Astrocyte (in vitro differentiated cells and primary cell): Measurements from ENCODE around the gene FYN. TPM values are rescaled to one million over a fixed set of nuclear protein-coding genes. Genes with fewer than 3 reads are reported as not detected.

Experiments
- DNase-seq: peaks from one replicate; pipeline ENCODE4 v3.0.0-alpha.2; 2010; ENCODE audit warnings: low read depth
- FAIRE-seq: peaks from 2 replicates; lab custom pipeline; 2011; peaks lifted over from hg19 to GRCh38; lab: Jason Lieb, UNC
- H2AFZ ChIP-seq: 2 replicates; pipeline ENCODE4 v1.6.0; 2012; ENCODE audit warnings: low read depth, low read length, inconsistent platforms
- H3K27ac ChIP-seq: 2 replicates; pipeline ENCODE4 v1.5.1; 2011; ENCODE audit warnings: low read depth, low read length, inconsistent platforms
- H3K27me3 ChIP-seq: 2 replicates; pipeline ENCODE4 v1.6.0; 2011; ENCODE audit warnings: low read length, inconsistent platforms; ENCODE audit not compliant: insufficient read depth
- H3K36me3 ChIP-seq: 2 replicates; pipeline ENCODE4 v1.5.1; 2011; ENCODE audit warnings: low read length, inconsistent platforms; ENCODE audit not compliant: insufficient read depth
- H3K4me1 ChIP-seq: 2 replicates; pipeline ENCODE4 v1.5.1; 2011; ENCODE audit warnings: low read length, inconsistent platforms; ENCODE audit not compliant: insufficient read depth
- H3K4me2 ChIP-seq: 2 replicates; pipeline ENCODE4 v1.6.0; 2012; ENCODE audit warnings: low read length, inconsistent platforms
- H3K4me3 ChIP-seq: 2 replicates; pipeline ENCODE4 v1.5.1; 2011; ENCODE audit warnings: low read depth, mild to moderate bottlenecking, low read length, inconsistent platforms; ENCODE audit not compliant: insufficient read depth
- H3K79me2 ChIP-seq: 2 replicates; pipeline ENCODE4 v1.6.0; 2012; ENCODE audit warnings: mild to moderate bottlenecking, low read length, inconsistent platforms; ENCODE audit not compliant: insufficient read depth
- H3K9ac ChIP-seq: 2 replicates; pipeline ENCODE4 v1.6.0; 2012; ENCODE audit warnings: mild to moderate bottlenecking, low read length, inconsistent platforms
- H3K9me3 ChIP-seq: 2 replicates; pipeline ENCODE4 v1.5.1; 2012; ENCODE audit warnings: low read depth, mild to moderate bottlenecking, low read length, inconsistent platforms; ENCODE audit not compliant: insufficient read depth
- H4K20me1 ChIP-seq: 2 replicates; pipeline ENCODE4 v1.6.0; 2012; ENCODE audit warnings: low read length, inconsistent platforms; ENCODE audit not compliant: insufficient read depth
- H3K27ac Mint-ChIP-seq: one replicate; pipeline ENCODE4 v1.8.0; 2021; ENCODE audit warnings: mild to moderate bottlenecking, mixed read lengths; ENCODE audit not compliant: unreplicated experiment
- H3K27me3 Mint-ChIP-seq: one replicate; pipeline ENCODE4 v1.8.0; 2021; ENCODE audit warnings: low read depth, mixed read lengths; ENCODE audit not compliant: unreplicated experiment
- H3K36me3 Mint-ChIP-seq: one replicate; pipeline ENCODE4 v1.8.0; 2021; ENCODE audit warnings: low read depth, mixed read lengths; ENCODE audit not compliant: unreplicated experiment
- H3K4me1 Mint-ChIP-seq: one replicate; pipeline ENCODE4 v1.8.0; 2021; ENCODE audit warnings: low read depth, mixed read lengths; ENCODE audit not compliant: unreplicated experiment
- H3K4me3 Mint-ChIP-seq: one replicate; pipeline ENCODE4 v1.8.0; 2021; ENCODE audit warnings: mild to moderate bottlenecking, moderate library complexity, mixed read lengths; ENCODE audit not compliant: unreplicated experiment
- H3K9me3 Mint-ChIP-seq: one replicate; pipeline ENCODE4 v1.8.0; 2021; ENCODE audit warnings: mild to moderate bottlenecking, mixed read lengths; ENCODE audit not compliant: unreplicated experiment
- CTCF ChIP-seq: IDR thresholded peaks from 2 replicates; pipeline ENCODE4 v1.5.1; 2011; ENCODE audit warnings: low read depth, mild to moderate bottlenecking, inconsistent platforms, low read length, moderate library complexity; ENCODE audit not compliant: insufficient read depth
- EZH2 ChIP-seq: IDR thresholded peaks from 2 replicates; pipeline ENCODE4 v1.6.1; 2012; ENCODE audit warnings: mild to moderate bottlenecking, low read length, inconsistent platforms; ENCODE audit not compliant: insufficient read depth
- total RNA-seq: library from RNA; stranded (reverse); gene quantifications from 2 replicates; pipeline ENCODE4 v1.2.1, GENCODE V29; 2021

Gene FYN
- total RNA-seq, 1 donor from 2014 or later: 167 TPM

- Mint-ChIP-seq H3K36me3 (peaks cover 12% of the 10 kb centered on the region), H3K27me3 (no peaks in the 10 kb centered on the region), H3K4me3 (no peak overlapping the region), H3K4me1 (no peaks in the 10 kb centered on the region), H3K9me3 (no peaks in the 10 kb centered on the region), H3K27ac (no peak overlapping the region)
- H3K27me3 ChIP-seq: no peaks in the 10 kb centered on the region
- no peaks in the 10 kb centered on the region for H4K20me1 ChIP-seq
- TF ChIP-seq CTCF (no peak), EZH2 (no peak)
- H3K9me3 ChIP-seq: no peaks in the 10 kb centered on the region
- DNase-seq (no peak), FAIRE-seq (no peak)
- no peak overlapping the region for H3K9ac ChIP-seq
- no peak overlapping the region for H3K27ac ChIP-seq
- H3K36me3 ChIP-seq: peaks cover 23% of the 10 kb centered on the region
- no peak overlapping the region for H3K4me2 ChIP-seq
- no peak overlapping the region for H3K4me3 ChIP-seq
- H2AFZ ChIP-seq: no peak overlapping the region
- no peaks in the 10 kb centered on the region for H3K79me2 ChIP-seq
- H3K4me1 ChIP-seq: no peaks in the 10 kb centered on the region
Observed at GRCh38 chr6:111701146-111701545, 172.1 kb downstream of the FYN start.

GRCh38 chr6:111700135-111700690, 173.0 kb downstream of the FYN start:
- H3K9me3 Mint-ChIP-seq: no peaks in the 10 kb centered on the region
- no peak overlapping the region for H3K27ac Mint-ChIP-seq
- no peak overlapping the region for H3K4me3 ChIP-seq
- H2AFZ ChIP-seq: no peak overlapping the region
- H3K9me3 ChIP-seq: no peaks in the 10 kb centered on the region
- H3K27me3 ChIP-seq: no peaks in the 10 kb centered on the region
- H3K9ac ChIP-seq: no peak overlapping the region
- H3K27ac ChIP-seq: no peak overlapping the region
- H3K36me3 ChIP-seq: peaks cover 21% of the 10 kb centered on the region
- DNase-seq: no peak
- H4K20me1 ChIP-seq: no peaks in the 10 kb centered on the region
- TF ChIP-seq CTCF: no peak
- TF ChIP-seq EZH2: no peak
- no peaks in the 10 kb centered on the region for H3K4me1 Mint-ChIP-seq
- no peaks in the 10 kb centered on the region for H3K27me3 Mint-ChIP-seq
- H3K4me2 ChIP-seq: no peak overlapping the region
- peaks cover 12% of the 10 kb centered on the region for H3K36me3 Mint-ChIP-seq
- no peak for FAIRE-seq
- H3K79me2 ChIP-seq: no peaks in the 10 kb centered on the region
- no peak overlapping the region for H3K4me3 Mint-ChIP-seq
- H3K4me1 ChIP-seq: no peaks in the 10 kb centered on the region

GRCh38 chr6:111699123-111699522, 174.1 kb downstream of the FYN start:
- Histone ChIP-seq H3K9me3 (no peaks in the 10 kb centered on the region), H3K4me1 (no peaks in the 10 kb centered on the region), H3K27me3 (no peaks in the 10 kb centered on the region), H3K4me3 (no peak overlapping the region), H2AFZ (no peak overlapping the region), H3K36me3 (peaks cover 24% of the 10 kb centered on the region), H3K4me2 (no peak overlapping the region), H3K9ac (no peak overlapping the region), H3K27ac (no peak overlapping the region), H4K20me1 (peaks cover 2% of the 10 kb centered on the region), H3K79me2 (no peaks in the 10 kb centered on the region)
- Mint-ChIP-seq H3K27ac (no peak overlapping the region), H3K4me1 (no peaks in the 10 kb centered on the region), H3K4me3 (no peak overlapping the region), H3K27me3 (no peaks in the 10 kb centered on the region), H3K9me3 (no peaks in the 10 kb centered on the region), H3K36me3 (peaks cover 17% of the 10 kb centered on the region)
- no peak for TF ChIP-seq CTCF
- TF ChIP-seq EZH2: no peak
- no peak for FAIRE-seq
- no peak for DNase-seq
